Kidney glomerular epithelial cell (primary cell): ENCODE results near the gene TTC4.
A peak's percentile ranks its signal among the peaks of the same experiment; 100 is the strongest.
"Not testable (repeated sequence)": the region's sequence is repeated elsewhere in the genome, so short reads cannot be mapped to it uniquely, and the experiment has no call there.

ENCODE experiments used
- DNase-seq: peaks from one replicate; lab custom pipeline; 2025; lab: John Stamatoyannopoulos, UW

The TTC4 gene

GRCh38 chr1:54750596-54750995 lies 34.9 kb downstream of the TTC4 start:
- DNase-seq, result no peak

- DNase-seq, result no peak
Observed at GRCh38 chr1:54751426-54751825, 35.8 kb downstream of the TTC4 start.

GRCh38 chr1:54754045-54754444 lies 38.4 kb downstream of the TTC4 start:
- DNase-seq, result no peak

- no peak for DNase-seq
Observed at GRCh38 chr1:54754486-54755285, 39.0 kb downstream of the TTC4 start.

- no peak for DNase-seq
Observed at GRCh38 chr1:54757833-54758232, 42.2 kb downstream of the TTC4 start.

- no peak for DNase-seq
Observed at GRCh38 chr1:54758678-54759348, 43.2 kb downstream of the TTC4 start.

- no peak for DNase-seq
Observed at GRCh38 chr1:54763816-54764132, 48.1 kb downstream of the TTC4 start.

- DNase-seq, result peak; percentile 100
Observed at GRCh38 chr1:54764133-54764921, 48.7 kb downstream of the TTC4 start, which contains the start of gene PARS2. PARS2 (minus strand) TSS chr1:54764523; CDS start chr1:54759161, 5,362 bp downstream.

GRCh38 chr1:54764922-54765561 lies 49.4 kb downstream of the TTC4 start:
- no peak for DNase-seq

GRCh38 chr1:54766726-54767125 lies 51.1 kb downstream of the TTC4 start:
- DNase-seq, result no peak

- no peak for DNase-seq
Observed at GRCh38 chr1:54767526-54767925, 51.9 kb downstream of the TTC4 start.

- DNase-seq, result no peak
Observed at GRCh38 chr1:54768093-54768492, 52.4 kb downstream of the TTC4 start.

- no peak for DNase-seq
Observed at GRCh38 chr1:54772951-54773350, 57.3 kb downstream of the TTC4 start.

- DNase-seq, result no peak
Observed at GRCh38 chr1:54774820-54775498, 59.3 kb downstream of the TTC4 start.

- not testable (repeated sequence) for DNase-seq
Observed at GRCh38 chr1:54775828-54776721, 60.4 kb downstream of the TTC4 start.

- no peak for DNase-seq
Observed at GRCh38 chr1:54777011-54777410, 61.4 kb downstream of the TTC4 start.

GRCh38 chr1:54777431-54777830 lies 61.8 kb downstream of the TTC4 start:
- DNase-seq, result no peak

GRCh38 chr1:54781023-54781723 lies 65.5 kb downstream of the TTC4 start:
- DNase-seq, result no peak

GRCh38 chr1:54782156-54782555 lies 66.5 kb downstream of the TTC4 start:
- DNase-seq, result no peak

- no peak for DNase-seq
Observed at GRCh38 chr1:54782588-54782987, 66.9 kb downstream of the TTC4 start.
